Measurements from ENCODE around the gene BMP4. TPM values are rescaled to one million over a fixed set of nuclear protein-coding genes. Genes with fewer than 3 reads are reported as not detected.

BMP4 gene
- total and polyA plus RNA-seq, 7 donors = 3.7 to 31.4 (median 19.4) TPM

DNA sequence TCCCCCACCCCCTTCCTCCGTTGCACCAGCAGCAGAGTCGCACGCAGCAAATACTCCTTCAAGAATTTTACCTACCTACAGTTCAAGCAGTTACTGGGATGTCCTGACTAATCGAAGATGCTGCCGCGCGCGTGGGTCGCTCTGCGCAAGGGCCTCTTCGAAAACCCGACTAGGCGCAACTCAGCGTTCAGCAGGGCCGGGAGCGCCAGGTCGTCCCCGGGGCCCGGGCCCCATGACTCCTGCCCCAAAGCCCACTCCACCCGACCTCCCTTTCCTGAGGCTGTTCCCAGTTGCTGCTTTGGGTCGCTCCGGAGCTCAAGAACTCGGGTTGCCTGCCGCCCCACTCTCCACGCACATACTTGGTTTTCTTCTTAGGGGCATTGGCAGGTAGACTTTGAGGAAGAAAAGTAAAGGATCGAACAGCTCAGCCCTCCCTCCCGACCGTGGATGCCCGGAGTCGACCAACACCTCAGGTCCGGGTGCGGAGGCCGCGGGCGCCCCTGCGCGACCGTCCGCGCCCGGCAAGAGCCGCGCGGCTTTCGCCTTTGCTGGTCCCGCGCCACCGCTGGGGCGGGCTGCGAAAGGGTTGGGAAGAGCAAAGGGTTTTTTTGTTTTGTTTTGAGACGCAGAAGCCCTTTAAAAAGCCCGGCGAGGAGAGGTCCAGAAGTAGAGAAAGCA lies 1.9 kb downstream of the BMP4 start:
- DNase-seq = peak; percentile 67
- Histone ChIP-seq H3K27me3 (peaks cover 7 to 46% (median 27%) of the 10 kb centered on the region in 3 donors), H3K36me3 (peaks cover 0 to 7% (median 2%) of the 10 kb centered on the region in 4 donors), H3K4me1 (peaks cover 0 to 51% (median 42%) of the 10 kb centered on the region in 4 donors), H3K27ac (peak overlapping the region; percentile 79 to 89 (median 82)), H3K4me3 (peak overlapping the region; percentile 49 to 66 (median 58)), H3K9me3 (no peaks in the 10 kb centered on the region)
- intact Hi-C loops (cut with DNase I) = loop anchor here (5.0 kb wide), 1 partner anchor 223 kb away; no protein-coding TSS in a partner anchor
- TF ChIP-seq, protein P1, sequence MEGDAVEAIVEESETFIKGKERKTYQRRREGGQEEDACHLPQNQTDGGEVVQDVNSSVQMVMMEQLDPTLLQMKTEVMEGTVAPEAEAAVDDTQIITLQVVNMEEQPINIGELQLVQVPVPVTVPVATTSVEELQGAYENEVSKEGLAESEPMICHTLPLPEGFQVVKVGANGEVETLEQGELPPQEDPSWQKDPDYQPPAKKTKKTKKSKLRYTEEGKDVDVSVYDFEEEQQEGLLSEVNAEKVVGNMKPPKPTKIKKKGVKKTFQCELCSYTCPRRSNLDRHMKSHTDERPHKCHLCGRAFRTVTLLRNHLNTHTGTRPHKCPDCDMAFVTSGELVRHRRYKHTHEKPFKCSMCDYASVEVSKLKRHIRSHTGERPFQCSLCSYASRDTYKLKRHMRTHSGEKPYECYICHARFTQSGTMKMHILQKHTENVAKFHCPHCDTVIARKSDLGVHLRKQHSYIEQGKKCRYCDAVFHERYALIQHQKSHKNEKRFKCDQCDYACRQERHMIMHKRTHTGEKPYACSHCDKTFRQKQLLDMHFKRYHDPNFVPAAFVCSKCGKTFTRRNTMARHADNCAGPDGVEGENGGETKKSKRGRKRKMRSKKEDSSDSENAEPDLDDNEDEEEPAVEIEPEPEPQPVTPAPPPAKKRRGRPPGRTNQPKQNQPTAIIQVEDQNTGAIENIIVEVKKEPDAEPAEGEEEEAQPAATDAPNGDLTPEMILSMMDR (IDR thresholded peaks at IDR 0.05) = no peak
- no peak for TF ChIP-seq EP300 (IDR thresholded peaks at IDR 0.05)
- TF ChIP-seq POLR2A (IDR thresholded peaks at IDR 0.05) = no peak
- WGBS, 2 donors = 1% methylated on average over 53 of the region's 53 CpGs

DNA sequence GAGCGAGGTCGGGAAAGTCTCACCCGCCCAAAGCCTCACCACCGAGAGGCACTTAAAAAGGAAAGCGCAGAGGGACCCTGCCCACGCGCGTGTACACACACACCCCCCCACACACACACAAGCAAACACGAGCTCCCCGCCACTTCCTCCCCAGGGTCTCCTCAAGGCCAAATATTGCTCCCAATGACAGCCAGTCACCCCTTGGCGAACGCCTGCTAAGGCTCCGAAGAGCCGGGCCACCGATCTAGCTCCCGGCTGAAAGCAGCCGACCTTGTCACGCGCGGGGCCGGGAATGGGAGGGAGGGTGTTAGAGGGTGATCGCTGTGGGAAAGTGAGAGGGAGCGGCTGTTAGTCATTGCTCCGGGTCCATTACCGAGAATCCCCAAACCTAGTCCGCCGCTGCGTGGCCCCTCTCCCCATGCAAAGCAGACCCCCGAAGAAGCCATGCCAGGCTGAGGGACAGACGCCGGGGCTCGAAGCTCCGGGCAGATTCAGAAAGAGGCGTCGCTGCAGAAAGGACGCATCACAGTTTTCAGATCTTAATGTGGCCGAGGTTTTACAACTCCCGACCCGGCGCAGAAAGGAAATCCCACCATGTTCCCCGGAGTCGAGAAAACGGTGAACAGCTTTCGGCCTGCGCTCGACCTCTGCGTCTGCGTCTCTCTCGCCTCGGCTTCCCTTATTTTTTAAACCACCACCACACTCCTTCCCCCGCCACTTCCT lies 2.6 kb downstream of the BMP4 start:
- peaks cover 7 to 46% (median 27%) of the 10 kb centered on the region in 3 donors for H3K27me3 ChIP-seq
- 0 to 1% methylated on average over 51 of the region's 51 CpGs for WGBS, 2 donors
- peaks cover 0 to 7% (median 2%) of the 10 kb centered on the region in 4 donors for H3K36me3 ChIP-seq
- no peaks in the 10 kb centered on the region for H3K9me3 ChIP-seq
- peak overlapping the region; percentile 79 to 89 (median 82) for H3K27ac ChIP-seq
- TF ChIP-seq POLR2AphosphoS5 (IDR thresholded peaks at IDR 0.05) = no peak
- TF ChIP-seq EP300 (IDR thresholded peaks at IDR 0.05) = no peak
- TF ChIP-seq, protein P1 (IDR thresholded peaks at IDR 0.05) = no peak
- TF ChIP-seq POLR2A (IDR thresholded peaks at IDR 0.05) = no peak
- intact Hi-C loops (cut with DNase I) = loop anchor here (2.0 to 5.0 kb wide), 2 partner anchors 223 to 415 kb away; no protein-coding TSS in a partner anchor
- peak; percentile 82 for DNase-seq
- H3K4me3 ChIP-seq = peak overlapping the region; percentile 49 to 66 (median 58)
- H3K4me1 ChIP-seq = peaks cover 0 to 51% (median 42%) of the 10 kb centered on the region in 4 donors

DNA sequence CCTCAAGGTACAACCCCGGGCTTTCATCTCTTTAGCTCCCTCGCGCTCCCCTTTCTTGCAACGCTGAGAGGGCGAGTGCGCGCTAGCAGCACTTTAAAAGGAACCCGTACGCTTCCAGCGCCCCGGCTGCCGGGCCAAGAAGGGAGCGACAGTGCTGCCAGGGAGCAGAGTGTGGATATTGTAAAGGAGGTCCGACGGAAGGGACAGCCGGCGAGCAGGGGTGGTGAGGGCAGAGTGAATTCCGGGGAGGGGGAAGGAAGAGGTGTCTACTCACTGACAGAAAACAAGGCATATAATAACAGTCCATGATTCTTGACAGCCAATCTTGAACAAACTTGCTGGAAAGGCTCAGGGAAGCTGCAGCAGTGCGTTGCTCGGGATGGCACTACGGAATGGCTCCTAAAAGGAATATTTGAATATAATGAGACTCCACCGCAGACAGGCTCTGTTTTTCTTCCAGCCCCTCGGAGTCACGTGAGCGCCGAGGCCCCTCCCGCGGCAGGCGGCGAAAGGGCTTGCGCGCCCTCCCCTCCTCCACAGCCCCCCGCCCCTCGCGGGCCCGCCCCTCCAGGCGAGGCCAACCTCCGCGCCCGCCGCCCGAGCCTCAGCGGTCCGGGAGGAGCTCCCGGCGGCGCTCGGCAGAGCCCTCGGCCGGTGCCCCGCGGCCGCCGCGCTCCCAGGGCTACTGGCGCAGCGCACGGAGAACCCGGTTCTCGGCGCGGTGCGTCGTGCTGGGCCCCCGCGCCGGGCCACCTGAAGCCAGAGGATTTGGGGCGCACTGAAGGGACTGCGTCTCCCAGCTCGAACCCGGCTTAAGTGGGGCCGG lies 3.4 kb downstream of the BMP4 start:
- Histone ChIP-seq H3K4me3 (peak overlapping the region; percentile 49 to 66 (median 58)), H3K27ac (peak overlapping the region; percentile 79 to 89 (median 82)), H3K36me3 (peaks cover 0 to 7% (median 2%) of the 10 kb centered on the region in 4 donors), H3K9me3 (no peaks in the 10 kb centered on the region), H3K27me3 (peaks cover 7 to 46% (median 27%) of the 10 kb centered on the region in 3 donors), H3K4me1 (peaks cover 0 to 51% (median 42%) of the 10 kb centered on the region in 4 donors)
- TF ChIP-seq POLR2A (IDR thresholded peaks at IDR 0.05) (peak in 1 of 2 donors; percentile 26), EP300 (IDR thresholded peaks at IDR 0.05) (no peak), POLR2AphosphoS5 (IDR thresholded peaks at IDR 0.05) (peak; percentile 63 to 81 (median 74))
- TF ChIP-seq, protein P1 (IDR thresholded peaks at IDR 0.05) = no peak
- DNase-seq = peak; percentile 94
- 1% methylated on average over 72 of the region's 72 CpGs for WGBS, 2 donors
- intact Hi-C loops (cut with DNase I) = loop anchor here (2.0 to 5.0 kb wide), 2 partner anchors 224 to 414 kb away; no protein-coding TSS in a partner anchor

DNA sequence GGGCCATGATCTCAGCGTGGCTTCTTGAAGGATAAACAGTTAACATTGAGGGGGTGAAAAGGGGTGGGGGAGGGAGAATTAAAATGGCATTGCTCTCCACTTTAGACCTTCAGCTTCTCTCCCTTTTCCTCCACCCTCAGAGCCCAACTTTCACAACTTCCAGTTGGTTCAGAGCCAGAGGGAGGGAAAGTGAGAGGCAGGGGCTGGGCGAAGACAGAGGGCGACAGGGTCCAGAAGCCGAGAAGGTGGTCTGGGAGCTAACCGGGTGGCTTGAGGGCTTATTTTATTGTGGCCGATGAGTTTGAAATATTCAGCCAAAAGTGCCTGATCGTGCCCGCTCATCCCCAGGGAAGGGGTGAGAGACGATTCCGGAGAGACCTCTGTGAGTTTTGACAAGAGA lies 4.1 kb downstream of the BMP4 start:
- intact Hi-C loops (cut with DNase I) = loop anchor here (2.0 to 5.0 kb wide), 2 partner anchors 225 to 414 kb away; no protein-coding TSS in a partner anchor
- Histone ChIP-seq H3K36me3 (peaks cover 0 to 7% (median 2%) of the 10 kb centered on the region in 4 donors), H3K27me3 (peaks cover 7 to 48% (median 31%) of the 10 kb centered on the region in 3 donors), H3K27ac (peak overlapping the region; percentile 79 to 89 (median 82)), H3K4me1 (peaks cover 0 to 51% (median 42%) of the 10 kb centered on the region in 4 donors), H3K9me3 (no peaks in the 10 kb centered on the region), H3K4me3 (peak overlapping the region; percentile 49 to 66 (median 58))
- TF ChIP-seq, protein P1 (IDR thresholded peaks at IDR 0.05) = no peak
- no peak for TF ChIP-seq EP300 (IDR thresholded peaks at IDR 0.05)
- no peak for TF ChIP-seq POLR2A (IDR thresholded peaks at IDR 0.05)
- no peak for TF ChIP-seq POLR2AphosphoS5 (IDR thresholded peaks at IDR 0.05)
- DNase-seq = no peak
- 7 to 23% methylated on average over 10 of the region's 10 CpGs for WGBS, 2 donors

Measured in sigmoid colon (tissue), 7 donors.